SK-MEL-5 (cell line): ENCODE results near the gene RPLP1. TPM values are rescaled to one million over a fixed set of nuclear protein-coding genes. Genes with fewer than 3 reads are reported as not detected.
A peak's percentile ranks its signal among the peaks of the same experiment; 100 is the strongest.

Experiments used
- DNase-seq: peaks from one replicate; pipeline ENCODE4 v3.0.0-alpha.2; 2016; ENCODE audit warnings: low read depth, low spot score
- in situ Hi-C: cut with HindIII; loops from 2 replicates; pipeline ENCODE4 v1.10.0; 2016; ENCODE audit warnings: low sequenced_read_pairs, high pct_unique_total_duplicates, low pct_unique_long_range_greater_than_20kb
- small RNA-seq, 2 experiments: library from RNA; depleted of rRNA; stranded (forward); fragments of <200 nt; gene quantifications; one replicate each; pipeline ENCODE3, GENCODE V24; 2014
- total RNA-seq: library from RNA; depleted of rRNA; stranded (reverse); fragments of >200 nt; shearing (Covaris generic); gene quantifications from 2 replicates; pipeline ENCODE4 v1.2.3, GENCODE V29; 2014; rRNA removed

RPLP1 gene
- total RNA-seq, 1 experiment from 2014 or later: 136 TPM

DNA sequence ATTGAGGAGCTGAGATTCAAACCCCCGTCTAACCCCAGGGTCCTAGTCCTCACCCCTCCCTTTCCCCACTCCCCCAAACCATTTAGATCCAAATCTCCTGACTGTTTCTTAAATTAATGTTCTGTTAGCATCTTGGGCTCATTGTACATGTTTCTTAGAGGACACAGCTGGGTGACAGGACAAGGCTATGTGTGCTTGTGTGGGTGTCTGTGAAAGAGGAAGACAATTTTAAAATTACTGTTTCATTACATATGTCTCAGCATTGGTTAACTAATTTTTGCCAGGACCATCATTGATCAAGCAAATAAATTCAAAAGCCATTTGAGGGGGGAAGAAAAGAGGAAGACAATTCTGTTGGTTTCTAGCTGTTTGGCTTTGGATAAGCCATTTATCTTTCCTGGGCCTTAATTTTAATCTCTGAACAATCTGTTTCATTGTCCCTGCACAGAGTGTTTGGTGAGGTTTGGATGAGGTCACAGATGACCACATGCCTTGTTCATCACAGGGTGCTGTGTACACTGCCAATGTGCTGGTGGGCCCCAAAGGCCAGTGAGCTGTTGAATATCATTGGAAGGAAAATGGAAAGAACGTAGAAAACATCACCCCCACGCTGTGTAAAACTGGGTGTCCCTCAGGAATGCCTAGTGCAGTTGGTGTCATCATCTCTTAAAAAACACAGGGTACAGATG lies 51.9 kb downstream of the RPLP1 start:
- in situ Hi-C loops: no loop called here
- peak; percentile 60 for DNase-seq

Small RNA genes lying within 50 kb of the gene (small RNA-seq; reads per million reads assigned to genes)
- 0 to 0.12 reads per million in 2 experiments for gene RF00012

Other genes starting within 250 kb of the RPLP1 start
- gene PAQR5, start 153.9 kb upstream of the RPLP1 start, total RNA-seq: 2.3 and 2.4 TPM in 2 replicates
- gene KIF23, start 38.5 kb upstream of the RPLP1 start, total RNA-seq: 61.8 and 63.0 TPM in 2 replicates